HG02798 (cell line): ENCODE data around the gene RAB3D.

Source experiments
- ATAC-seq: cut with Tn5 transposase; IDR thresholded peaks from one replicate; pipeline ENCODE4 v1.9.1; 2021; ENCODE audit warnings: mild to moderate bottlenecking; ENCODE audit not compliant: unreplicated experiment, poor library complexity

The RAB3D gene

GRCh38 chr19:11299946-11300810 lies 39.3 kb downstream of the RAB3D start:
- ATAC-seq, result no peak

GRCh38 chr19:11296264-11296663 lies 43.2 kb downstream of the RAB3D start:
- ATAC-seq, result no peak

GRCh38 chr19:11295665-11296245 lies 43.7 kb downstream of the RAB3D start, which contains the start of gene TSPAN16:
Gene TSPAN16, plus strand, starts transcription at chr19:11296160. Its CDS starts 138 bp downstream, at chr19:11296298.
- ATAC-seq, result no peak

DNA sequence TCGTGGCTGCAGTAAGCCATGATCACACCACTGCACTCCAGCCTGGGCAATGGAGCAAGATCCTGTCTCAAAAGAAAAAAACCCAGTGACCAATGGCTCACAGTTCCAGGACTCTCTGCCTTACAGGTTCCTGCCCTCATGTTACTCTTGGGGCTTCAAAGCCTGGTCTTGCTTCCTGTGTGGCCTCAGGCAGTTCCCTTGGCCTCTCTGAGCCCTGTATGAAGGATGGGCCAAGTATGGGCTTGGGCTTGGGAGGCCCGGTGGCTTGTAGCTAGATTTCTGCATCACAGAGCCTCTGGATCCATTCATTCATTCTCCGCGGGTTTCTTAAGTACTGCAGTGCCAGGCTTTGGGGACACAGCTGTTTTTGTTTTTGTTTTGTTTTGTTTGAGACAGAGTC lies 44.3 kb downstream of the RAB3D start:
- no peak for ATAC-seq

GRCh38 chr19:11293433-11294389 lies 45.7 kb downstream of the RAB3D start:
- no peak for ATAC-seq

DNA sequence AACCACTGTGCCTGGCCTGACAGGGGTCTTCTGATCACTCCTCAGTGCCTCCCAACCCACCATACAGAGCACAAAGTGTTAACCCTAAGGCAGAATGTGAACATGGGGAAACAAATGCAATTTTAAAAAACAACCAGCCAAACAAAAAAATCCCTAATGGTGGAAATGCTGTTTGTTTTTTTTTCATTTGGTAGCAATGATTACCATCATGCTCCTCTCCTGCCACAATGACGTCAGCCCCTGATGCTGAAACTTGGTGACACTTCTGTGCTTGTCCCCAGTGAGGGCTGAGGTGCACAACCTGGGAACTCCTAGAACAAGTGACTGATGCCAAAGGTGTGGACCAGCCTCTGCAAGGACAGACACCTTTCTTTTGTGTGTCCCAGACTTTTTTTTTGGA lies 47.5 kb downstream of the RAB3D start:
- no peak for ATAC-seq

- no peak for ATAC-seq
Measured at GRCh38 chr19:11291415-11291814, 48.0 kb downstream of the RAB3D start.

DNA sequence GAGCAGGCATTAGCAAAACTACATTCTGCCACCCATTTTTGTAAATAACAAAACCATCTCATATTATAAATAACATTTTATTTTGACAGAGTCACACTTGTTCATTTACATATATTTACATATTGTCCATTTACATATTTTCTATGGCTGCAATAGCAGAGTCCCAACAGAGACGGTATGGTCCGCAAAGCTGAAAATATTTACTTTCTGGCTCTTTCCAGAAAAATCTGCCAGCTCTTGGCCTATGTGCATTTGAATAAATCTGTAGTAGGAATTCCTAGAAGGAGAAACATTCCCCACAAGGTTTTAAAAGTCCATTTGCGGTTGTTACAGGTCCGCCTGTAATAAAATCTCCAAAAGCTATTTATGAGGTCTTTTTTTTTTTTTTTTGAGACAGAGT lies 49.2 kb downstream of the RAB3D start:
- ATAC-seq, result no peak

- no peak for ATAC-seq
Measured at GRCh38 chr19:11288349-11288748, 51.1 kb downstream of the RAB3D start.

DNA sequence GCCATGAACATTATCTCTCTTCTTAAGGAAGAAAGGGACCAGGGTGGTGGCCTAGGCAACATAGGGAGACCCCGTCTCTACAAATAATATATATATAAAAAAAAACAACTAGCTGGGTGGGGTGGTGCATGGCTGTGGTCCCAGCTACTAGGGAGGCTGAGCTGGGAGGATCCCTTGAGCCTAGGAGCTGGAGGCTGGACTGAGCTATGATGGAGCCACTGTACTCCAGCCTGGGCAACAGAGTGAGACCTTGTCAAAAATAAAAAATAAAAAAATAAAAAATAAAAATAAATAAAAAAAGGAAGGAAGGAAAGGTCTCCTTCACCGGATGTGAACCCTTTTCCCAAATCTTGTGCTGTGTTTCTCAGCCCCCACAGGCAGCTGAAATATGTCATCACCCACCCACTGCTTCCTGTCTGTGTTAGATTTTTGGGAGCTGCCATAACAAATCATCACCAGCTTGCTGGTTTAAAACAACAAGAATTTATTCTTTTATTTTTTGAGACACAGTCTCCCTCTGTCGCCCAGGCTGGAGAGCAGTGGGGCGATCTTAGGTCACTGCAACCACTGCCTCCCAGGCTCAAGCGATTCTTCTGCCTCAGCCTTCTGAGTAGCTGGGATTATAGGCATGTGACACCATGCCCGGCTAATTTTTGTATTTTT lies 53.0 kb downstream of the RAB3D start:
- no peak for ATAC-seq

GRCh38 chr19:11284515-11284914 lies 54.9 kb downstream of the RAB3D start:
- ATAC-seq, result no peak

GRCh38 chr19:11281356-11282049 lies 58.0 kb downstream of the RAB3D start:
- no peak for ATAC-seq

DNA sequence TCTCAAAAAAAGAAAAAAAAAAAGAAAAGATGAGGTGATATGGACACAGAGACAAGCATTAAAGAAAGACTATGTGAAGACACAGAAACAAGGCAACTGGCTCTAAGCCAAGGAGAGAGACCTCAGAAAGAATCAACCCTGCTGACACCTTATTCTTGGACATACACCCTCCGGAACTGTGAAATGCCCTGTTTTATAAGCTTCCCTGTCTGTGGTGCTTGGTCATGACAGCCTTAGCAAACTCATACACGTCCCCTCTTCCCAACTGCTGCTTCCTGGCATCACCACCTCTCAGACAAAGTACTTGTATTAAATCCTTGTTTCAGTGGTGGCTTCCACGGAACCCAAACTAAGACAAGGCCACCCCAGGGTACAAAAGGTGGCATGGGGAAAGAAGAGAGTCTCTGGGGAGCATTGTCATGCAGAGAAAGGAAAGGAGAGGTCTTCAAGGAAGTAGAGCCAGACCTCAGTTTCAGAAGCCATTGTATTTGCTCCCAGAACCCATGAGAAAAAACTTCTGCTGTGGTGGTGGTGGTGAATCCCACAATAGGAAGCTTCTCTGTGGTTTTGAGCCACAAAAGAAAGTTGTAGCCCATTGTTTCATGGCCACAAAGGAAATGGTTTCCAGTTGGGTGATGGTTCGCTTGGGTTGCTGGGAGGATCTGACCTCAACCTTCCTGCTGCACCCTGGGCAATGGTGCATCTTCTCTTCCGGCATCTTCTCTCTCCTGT lies 59.8 kb downstream of the RAB3D start:
- no peak for ATAC-seq

DNA sequence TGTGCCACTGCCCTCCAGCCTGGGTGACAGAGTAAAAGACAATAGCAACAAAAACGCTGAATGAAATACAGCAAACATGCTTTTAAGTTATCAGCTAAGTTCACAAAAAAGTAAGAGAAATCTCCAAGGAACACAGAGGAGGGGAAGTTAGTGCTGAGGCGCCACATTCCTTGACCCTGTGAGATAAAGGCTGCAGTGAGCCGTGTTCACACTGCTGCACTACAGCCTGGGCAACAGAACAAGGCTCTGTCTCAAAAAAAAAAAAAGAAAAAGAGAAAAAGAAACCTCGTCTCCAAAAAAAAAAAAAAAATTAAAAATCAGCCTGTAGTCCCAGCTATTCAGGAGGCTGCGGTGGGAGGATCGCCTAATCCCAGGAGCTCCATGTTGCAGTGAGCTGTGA lies 60.8 kb downstream of the RAB3D start:
- ATAC-seq, result no peak

- ATAC-seq, result no peak
Measured at GRCh38 chr19:11274533-11275086, 64.8 kb downstream of the RAB3D start.

GRCh38 chr19:11273989-11274388 lies 65.5 kb downstream of the RAB3D start:
- ATAC-seq, result no peak

DNA sequence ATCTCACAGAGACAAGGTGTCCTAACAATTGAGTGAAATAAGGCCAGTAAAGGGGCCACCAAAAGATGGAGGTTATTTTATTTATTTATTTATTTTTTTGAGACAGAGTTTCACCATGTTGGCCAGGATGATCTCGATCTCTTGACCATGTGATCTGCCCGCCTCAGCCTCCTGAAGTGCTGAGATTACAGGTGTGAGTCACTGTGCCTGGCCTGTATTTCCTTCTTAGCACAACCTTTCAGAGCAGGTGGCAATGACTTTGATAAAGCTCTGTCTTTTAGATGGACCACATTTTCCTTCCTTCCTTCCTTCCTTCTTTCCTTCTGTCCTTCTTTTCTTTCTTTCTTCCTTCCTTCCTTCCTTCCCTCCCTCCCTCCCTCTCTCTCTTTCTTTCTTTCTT lies 66.2 kb downstream of the RAB3D start:
- no peak for ATAC-seq
